ENCODE results near the gene KRT40. TPM values are rescaled to one million over a fixed set of nuclear protein-coding genes. Genes with fewer than 3 reads are reported as not detected.

The KRT40 gene
- total and polyA plus RNA-seq, 12 donors = not detected

- intact Hi-C loops (cut with DNase I) = no loop called here
- Histone ChIP-seq H3K36me3 (replicated peaks in 1 of 2) (no peaks in the 10 kb centered on the region), H3K4me1 (replicated peaks in 1 of 2) (no peaks in the 10 kb centered on the region), H3K27ac (no peak overlapping the region), H3K9me3 (replicated peaks in 1 of 3) (no peaks in the 10 kb centered on the region), H3K27me3 (no peaks in the 10 kb centered on the region), H3K4me3 (no peak overlapping the region)
- no peak for DNase-seq
- TF ChIP-seq POLR2A (IDR thresholded peaks at IDR 0.05) = no peak
- no peak for TF ChIP-seq CTCF (IDR thresholded peaks at IDR 0.05)
These were observed 36.2 kb upstream of the KRT40 start for GRCh38 chr17:41020336-41020735.

DNA sequence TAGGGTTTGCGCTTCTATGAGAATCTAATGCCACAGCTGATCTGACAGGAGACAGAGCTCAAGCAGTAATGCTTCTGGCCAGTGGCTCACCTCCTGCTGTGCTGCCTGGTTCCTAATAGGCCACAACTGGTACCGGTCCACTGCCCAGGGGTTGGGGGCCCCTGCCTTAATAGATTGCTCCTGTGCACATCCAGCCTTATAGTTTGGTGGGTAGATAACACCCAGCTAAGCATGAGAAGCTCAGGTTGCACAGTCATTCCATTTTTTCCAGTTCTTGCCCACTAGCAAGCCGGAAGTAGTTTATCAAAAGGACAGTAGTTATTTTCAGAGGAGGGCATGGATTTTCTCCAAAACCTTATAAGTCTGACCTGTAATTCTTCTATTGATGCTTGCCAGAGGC, 35.3 kb upstream of the KRT40 start:
- WGBS, 4 donors = 84 to 100% (median 95%) methylated on average over 3 of the region's 3 CpGs
- H3K4me1 ChIP-seq (replicated peaks in 1 of 2) = no peaks in the 10 kb centered on the region
- no peaks in the 10 kb centered on the region for H3K27me3 ChIP-seq
- TF ChIP-seq CTCF (IDR thresholded peaks at IDR 0.05) (no peak), POLR2A (IDR thresholded peaks at IDR 0.05) (no peak)
- no peaks in the 10 kb centered on the region for H3K9me3 ChIP-seq (replicated peaks in 1 of 3)
- H3K27ac ChIP-seq = no peak overlapping the region
- intact Hi-C loops (cut with DNase I) = no loop called here
- no peak for DNase-seq
- H3K4me3 ChIP-seq = no peak overlapping the region
- no peaks in the 10 kb centered on the region for H3K36me3 ChIP-seq (replicated peaks in 1 of 2)

GRCh38 chr17:41018541-41018940, 34.4 kb upstream of the KRT40 start:
- 70 to 78% (median 73%) methylated on average over 3 of the region's 3 CpGs for WGBS, 4 donors
- no peak for TF ChIP-seq POLR2A (IDR thresholded peaks at IDR 0.05)
- no peak for TF ChIP-seq CTCF (IDR thresholded peaks at IDR 0.05)
- no peak for DNase-seq
- H3K4me3 ChIP-seq = no peak overlapping the region
- no peak overlapping the region for H3K27ac ChIP-seq
- no peaks in the 10 kb centered on the region for H3K27me3 ChIP-seq
- H3K36me3 ChIP-seq (replicated peaks in 1 of 2) = no peaks in the 10 kb centered on the region
- H3K4me1 ChIP-seq (replicated peaks in 1 of 2) = no peaks in the 10 kb centered on the region
- no peaks in the 10 kb centered on the region for H3K9me3 ChIP-seq (replicated peaks in 1 of 3)
- intact Hi-C loops (cut with DNase I) = no loop called here

DNA sequence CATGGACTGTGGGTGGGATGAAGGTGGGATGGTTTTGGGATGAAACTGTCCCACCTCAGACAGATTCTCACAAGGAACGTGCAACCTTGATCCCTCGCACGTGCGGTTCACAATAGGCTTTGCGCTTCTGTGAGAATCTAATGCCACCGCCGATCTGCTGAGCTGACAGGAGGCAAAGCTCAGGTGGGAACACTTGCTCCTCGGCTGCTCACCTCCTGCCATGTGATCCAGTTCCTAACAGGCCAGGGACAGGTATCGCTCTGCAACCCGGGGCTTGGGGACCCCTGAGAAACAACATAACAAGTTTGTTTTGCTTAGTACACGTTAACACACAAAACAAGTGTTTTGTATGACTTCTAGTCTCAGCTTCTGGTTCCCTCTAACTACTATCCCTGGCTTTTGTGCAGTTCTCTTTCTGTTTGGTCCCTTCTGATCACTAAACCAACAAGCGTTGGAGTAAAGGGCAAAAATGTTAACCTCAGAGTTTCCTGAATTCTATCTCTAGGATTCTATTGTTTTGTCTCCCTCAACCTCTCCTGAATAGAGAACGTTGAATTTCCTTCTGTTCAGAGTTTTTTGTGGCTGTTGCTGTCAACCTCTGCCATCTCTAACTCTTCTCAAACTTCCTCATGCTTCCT, 32.6 kb upstream of the KRT40 start:
- intact Hi-C loops (cut with DNase I) = no loop called here
- TF ChIP-seq POLR2A (IDR thresholded peaks at IDR 0.05) = no peak
- 79 to 81% (median 80%) methylated on average over 13 of the region's 13 CpGs for WGBS, 4 donors

DNA sequence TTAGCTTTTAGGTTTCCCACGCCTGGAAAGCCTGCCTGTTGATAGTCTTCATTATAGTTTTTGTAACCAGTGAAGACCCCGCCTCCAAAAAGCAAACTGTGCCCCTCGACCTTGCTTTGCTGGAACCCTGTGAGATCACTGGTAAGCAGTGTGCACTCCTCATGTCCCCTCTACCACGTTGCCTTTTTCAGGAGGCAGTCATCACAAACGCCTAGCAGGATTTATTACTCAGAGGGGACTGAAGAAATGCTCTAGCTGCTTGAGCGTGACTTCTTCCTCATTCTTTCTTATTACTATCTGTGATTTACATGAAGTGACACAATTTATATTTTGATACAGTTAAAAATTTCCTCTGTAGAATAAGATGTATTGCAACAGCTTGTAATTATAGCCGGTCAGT, 31.3 kb upstream of the KRT40 start:
- TF ChIP-seq CTCF (IDR thresholded peaks at IDR 0.05) (no peak), POLR2A (IDR thresholded peaks at IDR 0.05) (no peak)
- intact Hi-C loops (cut with DNase I) = no loop called here

More for the DNA sequence above, 32.6 kb upstream of the KRT40 start:
- H3K27me3 ChIP-seq = no peaks in the 10 kb centered on the region
- H3K36me3 ChIP-seq (replicated peaks in 1 of 2) = no peaks in the 10 kb centered on the region
- no peaks in the 10 kb centered on the region for H3K9me3 ChIP-seq (replicated peaks in 1 of 3)
- H3K4me1 ChIP-seq (replicated peaks in 1 of 2) = no peaks in the 10 kb centered on the region
- no peak overlapping the region for H3K27ac ChIP-seq
- no peak overlapping the region for H3K4me3 ChIP-seq
- no peak for DNase-seq

More for the DNA sequence above, 31.3 kb upstream of the KRT40 start:
- Histone ChIP-seq H3K4me3 (no peak overlapping the region), H3K4me1 (replicated peaks in 1 of 2) (no peaks in the 10 kb centered on the region), H3K9me3 (replicated peaks in 1 of 3) (no peaks in the 10 kb centered on the region), H3K27me3 (no peaks in the 10 kb centered on the region), H3K27ac (no peak overlapping the region), H3K36me3 (replicated peaks in 1 of 2) (no peaks in the 10 kb centered on the region)
- WGBS, 4 donors = 62 to 73% (median 66%) methylated on average over 7 of the region's 7 CpGs
- no peak for DNase-seq

All from adrenal gland (tissue), 12 donors.